Raji (cell line): Measurements from ENCODE around the gene PTAR1.

ENCODE experiments used
- POLR2A ChIP-seq: IDR thresholded peaks from 2 replicates; pipeline ENCODE4 v1.6.1; 2011; ENCODE audit warnings: low read depth, low read length, control low read depth; ENCODE audit not compliant: insufficient read depth

Gene PTAR1

DNA sequence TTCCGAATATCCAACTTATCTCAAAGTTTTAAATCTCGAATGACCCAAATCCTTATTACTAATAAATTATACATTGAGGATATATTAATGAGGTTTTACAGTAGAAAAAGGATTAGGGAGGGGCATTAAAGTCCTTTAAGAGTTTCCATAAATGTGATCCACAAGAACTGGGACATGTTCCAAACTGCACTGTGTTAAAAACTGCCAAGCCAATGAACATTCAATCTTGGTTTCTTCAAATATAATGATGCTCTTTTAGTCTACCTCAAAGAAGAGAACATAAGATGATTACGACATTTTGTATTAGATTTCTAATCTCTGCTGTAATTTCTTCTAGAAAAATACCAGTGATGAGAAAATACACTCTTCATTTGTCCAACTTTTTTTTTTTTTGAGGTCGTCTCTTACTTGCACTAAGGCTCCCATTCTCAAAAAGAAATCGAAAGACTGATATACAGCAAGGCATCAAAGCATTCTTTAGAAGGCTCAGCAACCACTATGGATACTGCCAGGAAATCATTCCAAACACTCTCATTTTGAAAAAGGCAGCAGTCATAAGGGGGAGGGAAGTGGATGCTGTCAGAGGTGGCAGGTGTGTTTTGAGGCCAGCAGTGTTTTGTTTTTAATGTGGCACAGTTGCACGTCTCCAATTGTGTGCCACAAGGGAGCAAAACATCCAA, 1.7 kb downstream of the PTAR1 start:
- TF ChIP-seq POLR2A, result no peak

DNA sequence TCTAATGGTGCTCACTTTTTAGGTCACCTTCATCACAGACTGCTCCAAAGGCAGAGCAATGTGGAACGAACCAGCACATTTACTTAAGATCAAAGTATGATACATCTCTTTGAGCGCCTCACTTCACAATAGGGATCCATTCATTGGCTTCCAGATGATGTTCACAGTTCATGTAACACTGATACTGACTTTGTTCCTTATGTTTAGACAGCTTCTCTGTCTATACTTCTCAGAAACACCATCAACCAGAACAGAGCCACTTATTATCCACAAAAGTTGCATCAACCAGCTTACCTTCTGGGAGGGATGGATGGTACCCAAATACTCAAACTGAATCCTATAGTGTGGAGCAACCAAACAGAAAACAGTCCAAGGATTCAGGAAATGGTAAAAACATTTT, 4.6 kb downstream of the PTAR1 start:
- TF ChIP-seq POLR2A, result no peak

DNA sequence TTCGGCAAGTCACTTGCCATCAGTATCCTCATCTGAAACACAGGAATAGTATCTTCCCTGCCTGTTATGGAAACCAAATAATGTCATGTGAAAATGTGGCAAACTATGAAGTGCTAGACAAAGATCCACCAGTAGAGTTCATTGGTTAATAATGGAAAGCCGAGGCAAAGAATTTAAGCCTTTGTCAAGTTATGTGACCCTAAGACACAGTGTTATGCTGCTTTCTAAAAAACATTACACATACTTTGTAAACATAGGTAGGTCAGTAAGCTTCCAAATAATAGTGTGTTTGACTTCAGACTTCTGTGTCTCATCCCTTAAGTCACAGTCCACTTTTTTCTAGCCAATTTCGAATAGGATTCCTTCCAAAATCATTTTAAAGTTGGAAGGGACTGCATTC, 6.0 kb downstream of the PTAR1 start:
- no peak for TF ChIP-seq POLR2A

DNA sequence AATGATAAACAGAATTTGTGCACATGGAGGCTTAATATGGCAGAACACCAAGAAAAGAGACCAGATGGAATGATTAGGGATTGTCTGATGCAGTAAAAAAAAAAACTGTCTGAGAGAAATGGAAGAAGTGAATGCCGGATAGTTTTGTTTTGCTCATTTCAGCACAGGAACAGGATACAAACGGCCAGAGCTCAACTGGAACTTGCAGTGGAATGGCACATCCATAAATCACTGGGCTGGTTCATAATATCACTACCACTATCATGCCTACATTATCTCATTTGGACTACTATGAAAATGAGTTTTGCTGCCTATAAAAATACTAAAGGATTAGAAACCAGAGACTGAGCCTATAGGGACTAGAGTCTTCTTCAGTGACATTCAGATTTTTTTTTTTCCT, 9.7 kb downstream of the PTAR1 start:
- TF ChIP-seq POLR2A, result no peak

DNA sequence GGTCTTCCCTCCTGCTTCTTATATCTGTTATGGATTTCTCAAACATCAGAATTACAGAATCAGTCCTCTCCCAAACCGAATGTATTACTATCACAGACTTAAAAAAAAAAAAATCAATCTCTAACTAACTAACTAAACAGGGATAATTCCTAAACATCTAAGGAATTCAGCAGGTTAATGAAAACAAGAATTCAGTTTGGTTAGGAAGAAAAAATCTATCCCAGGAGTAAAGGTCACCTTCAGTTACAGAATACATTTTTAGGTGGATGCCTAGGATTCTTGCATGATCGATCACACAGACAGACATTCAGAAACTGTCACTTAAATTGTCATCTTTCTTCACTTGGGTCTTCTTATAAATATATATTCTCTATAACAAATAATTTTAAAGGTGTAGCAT, 11.5 kb downstream of the PTAR1 start:
- no peak for TF ChIP-seq POLR2A

DNA sequence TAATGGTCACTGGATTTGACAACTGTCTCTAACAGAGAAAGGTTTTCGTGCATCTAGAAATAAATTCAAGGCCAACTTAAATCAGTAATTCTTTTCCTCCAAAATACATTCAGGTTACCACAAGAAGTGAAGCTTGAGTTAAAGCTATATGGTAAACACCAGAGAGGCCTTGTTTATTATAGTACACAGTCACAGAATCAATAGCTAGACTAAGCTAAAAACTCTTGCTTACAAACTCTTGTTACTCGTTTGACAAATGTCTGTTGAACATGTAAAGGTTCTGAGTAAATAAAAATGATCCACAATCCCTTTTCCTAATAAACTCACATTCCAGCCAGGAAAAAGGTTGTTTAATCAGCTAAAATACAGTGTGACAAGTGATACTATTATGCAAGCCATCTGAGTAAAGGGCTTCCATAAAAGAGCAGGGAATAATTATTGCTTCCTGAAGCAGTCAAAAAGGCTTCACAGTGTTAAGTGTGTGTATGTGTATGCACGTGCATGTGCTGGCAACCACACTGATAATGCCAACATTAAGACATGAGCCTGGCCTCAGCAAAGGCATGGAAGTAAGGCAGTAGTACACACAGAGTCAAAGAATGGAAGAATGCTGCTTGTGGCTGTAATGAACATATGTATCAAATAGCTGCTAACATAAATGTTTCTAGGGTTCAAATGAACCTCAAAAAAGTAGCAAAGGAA, 12.8 kb downstream of the PTAR1 start:
- TF ChIP-seq POLR2A, result no peak

DNA sequence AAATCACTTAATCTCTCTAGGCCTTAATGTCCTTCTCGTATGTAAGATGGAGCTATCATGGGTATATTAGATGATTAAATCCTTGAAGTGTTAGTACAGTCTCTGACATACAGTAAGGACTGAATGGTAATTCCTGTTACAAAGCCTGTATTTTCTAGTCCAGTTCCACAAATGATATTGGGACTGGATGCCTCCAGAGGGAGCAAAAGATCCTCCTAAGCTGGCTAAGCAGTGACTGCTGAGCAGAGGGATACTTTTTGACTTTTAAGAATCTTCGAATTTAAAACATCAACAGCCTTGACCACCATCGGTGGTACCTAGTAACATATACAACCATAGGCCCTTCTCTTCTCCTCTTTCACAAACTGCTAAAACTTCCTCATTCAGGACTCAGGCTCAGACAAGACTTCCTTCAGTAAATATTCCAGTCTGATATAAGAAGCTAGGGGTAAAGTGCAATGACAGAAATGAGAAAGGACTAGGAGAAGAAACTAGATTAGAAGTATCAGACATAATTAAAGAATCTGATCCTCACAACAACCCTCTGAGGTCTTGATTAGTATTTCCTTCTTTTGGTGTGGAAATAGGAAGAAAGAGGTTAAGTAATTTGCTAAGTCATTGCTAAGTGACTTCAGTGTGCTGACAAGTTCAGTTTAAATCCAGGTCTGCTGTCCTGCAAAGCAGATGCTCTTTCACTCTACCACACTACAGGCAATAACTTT, 13.9 kb downstream of the PTAR1 start:
- no peak for TF ChIP-seq POLR2A

DNA sequence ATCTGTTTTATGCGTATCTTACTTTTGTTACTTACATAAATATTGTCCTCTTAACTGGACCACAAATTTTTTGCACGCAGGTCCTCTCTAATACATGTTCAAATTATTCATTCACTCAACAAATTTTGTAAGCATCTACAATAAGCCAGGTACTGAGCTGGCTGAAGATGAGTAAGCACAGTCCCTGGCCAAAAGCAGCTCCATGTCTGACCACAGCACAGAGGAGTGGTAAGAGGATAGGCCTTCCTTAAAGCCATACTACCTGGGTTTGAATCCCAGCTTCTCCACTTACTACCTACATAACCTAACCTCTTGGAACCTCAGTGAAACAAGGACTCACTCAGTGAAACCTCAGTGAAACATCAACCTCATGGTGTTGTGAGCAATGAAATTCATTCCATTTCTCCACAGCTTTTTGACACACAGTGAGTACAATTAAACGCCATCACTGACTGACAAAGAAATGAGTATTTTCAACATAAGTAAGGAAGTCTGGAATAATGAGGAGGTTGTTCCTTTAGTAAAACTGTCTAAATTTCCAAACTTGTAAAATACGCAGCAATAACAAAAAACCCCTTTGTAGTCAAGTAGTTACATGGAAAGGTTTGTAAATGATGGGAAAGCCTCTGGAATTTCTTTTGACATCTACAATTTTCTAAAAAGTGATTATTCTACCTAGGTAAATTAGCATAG, 15.0 kb downstream of the PTAR1 start:
- no peak for TF ChIP-seq POLR2A

DNA sequence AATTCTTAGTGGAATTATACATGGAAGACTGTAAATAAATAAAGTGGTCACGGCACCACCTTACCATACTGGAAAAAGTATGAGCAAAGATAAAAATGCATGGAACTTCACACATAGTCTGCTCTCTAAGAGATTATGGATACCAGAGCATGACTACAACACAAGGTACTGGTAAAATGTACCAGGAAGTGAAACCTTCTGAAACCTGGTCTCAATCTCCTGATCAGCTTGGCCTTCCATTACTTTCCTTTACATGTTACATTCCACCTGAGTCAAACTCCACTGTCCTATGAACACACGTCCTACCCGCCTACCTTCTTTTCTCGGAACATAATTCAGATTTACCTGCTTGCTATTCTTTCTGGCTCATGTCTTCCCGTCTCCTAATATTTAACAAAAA, 15.9 kb downstream of the PTAR1 start:
- TF ChIP-seq POLR2A, result no peak

DNA sequence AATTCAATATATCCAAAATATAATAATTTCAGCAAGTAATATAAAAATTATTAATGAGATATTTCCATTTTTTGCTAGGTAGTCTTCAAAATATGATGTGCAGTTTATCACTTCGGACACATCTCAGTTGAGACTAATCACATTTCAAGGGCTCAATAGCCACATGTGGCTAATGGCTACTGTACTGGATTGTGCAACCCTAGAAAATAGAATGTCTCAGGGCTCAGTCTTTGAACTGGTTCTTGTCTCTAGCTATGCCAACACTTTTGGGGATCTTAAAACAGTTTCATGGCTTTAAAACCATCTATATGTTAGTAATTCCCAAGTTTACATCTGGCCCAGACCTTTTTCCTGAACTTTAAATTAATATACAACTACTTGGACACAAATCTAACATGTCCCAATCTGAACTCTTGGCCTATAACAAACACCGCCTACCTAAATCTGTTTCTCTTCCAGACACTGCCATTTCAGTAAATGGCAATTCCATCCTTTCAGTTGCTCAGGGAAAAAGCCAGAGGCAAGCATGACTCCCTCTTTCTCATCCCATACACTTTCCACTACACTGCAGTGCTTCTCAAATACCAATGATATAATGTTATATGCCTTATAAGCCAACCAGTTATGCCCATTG, 18.8 kb downstream of the PTAR1 start:
- TF ChIP-seq POLR2A, result no peak

DNA sequence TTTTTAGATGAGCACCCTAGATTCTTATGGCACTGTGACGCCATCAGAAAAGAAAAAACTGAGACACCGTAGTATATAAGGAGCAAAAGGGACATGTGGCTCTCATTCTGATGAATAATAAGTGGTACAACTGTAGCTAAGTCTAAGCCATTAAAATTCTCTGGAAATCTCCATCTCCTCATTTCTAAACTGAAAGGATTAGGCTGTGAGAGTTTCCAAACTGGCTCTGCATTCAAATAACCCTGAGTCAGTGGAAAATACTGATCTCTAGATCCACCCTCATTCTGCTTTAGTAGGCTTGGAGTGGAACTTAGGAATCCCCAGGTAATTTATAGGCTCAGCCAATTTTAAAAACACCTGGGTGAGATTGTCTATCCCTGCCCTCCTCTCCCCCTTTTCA, 28.5 kb downstream of the PTAR1 start:
- TF ChIP-seq POLR2A, result no peak

DNA sequence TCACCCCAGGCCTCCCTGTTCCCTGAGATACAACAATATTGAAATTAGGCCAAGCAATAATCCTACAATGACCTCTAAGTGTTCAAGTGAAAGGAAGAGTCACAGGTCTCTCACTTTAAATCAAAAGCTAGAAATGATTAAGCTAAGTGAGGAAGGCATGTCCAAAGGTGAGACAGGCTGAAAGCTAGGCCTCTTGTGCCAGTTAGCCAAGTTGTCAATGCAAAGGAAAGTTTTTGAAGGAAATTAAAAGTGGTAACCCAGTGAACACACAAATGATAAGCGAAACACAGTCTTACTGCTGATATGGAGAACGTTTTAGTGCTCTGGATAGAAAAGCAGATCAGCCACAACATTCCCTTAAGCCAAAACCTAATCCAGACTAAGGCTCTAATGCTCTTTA, 39.8 kb downstream of the PTAR1 start:
- no peak for TF ChIP-seq POLR2A

DNA sequence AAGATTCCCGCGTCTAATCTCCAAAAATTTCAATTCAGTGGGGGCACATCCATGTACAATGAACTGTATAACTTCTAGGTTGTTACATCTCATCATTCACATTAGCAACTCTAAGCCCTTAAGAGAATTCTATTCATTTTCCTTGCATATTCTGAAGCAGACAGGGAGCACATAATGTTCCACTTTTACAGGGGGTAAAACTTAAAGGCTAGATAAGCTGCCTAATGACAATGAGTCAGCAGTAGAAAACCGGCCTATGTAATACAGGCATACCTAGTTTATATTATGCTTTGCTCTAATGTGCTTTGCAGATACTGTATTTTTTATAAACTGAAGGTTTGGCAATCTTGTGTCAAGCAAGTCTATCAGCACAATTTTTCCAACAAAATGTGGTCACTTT, 40.4 kb downstream of the PTAR1 start:
- TF ChIP-seq POLR2A, result no peak

DNA sequence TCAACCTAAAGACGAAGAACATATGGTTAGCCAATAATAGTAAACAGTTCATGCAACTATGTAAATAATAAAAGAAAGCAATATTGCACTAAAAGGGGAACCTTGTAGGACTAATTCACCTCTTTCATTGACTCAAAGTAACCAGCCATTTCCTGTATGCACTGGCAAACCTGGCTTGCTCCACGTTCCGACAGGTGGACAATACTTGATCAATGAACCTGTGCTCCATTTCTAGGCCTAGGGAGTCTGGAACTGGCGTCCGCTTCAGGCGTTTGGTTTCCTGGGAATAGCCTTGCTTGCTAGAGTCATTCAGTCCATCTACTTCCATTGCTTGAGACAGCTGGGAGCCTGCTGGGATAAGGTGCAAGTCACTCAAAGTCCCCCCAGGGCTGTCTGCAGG, 41.6 kb downstream of the PTAR1 start:
- no peak for TF ChIP-seq POLR2A

DNA sequence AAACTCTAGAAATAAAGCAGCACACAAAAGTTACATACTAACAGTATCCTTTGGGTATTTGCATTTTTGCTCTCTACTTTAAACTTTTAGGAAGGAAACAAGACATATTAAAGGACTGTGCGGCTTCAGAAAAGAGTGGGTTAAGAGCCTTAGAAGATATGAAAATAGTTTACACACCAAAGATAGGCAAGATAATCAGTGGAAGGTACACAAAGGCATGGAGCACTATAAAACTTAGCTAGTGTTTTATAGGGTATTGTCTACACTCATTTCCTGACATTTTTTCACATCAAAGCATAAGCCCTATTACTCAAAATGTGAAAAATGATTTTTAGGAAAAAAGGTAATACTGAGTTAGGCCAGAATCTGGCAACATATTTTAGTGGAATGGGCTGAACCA, 44.0 kb downstream of the PTAR1 start:
- TF ChIP-seq POLR2A, result no peak
